ENCODE data around the gene F8A1. TPM values are rescaled to one million over a fixed set of nuclear protein-coding genes. Genes with fewer than 3 reads are reported as not detected.
"Not testable (repeated sequence)": the region's sequence is repeated elsewhere in the genome, so short reads cannot be mapped to it uniquely, and the experiment has no call there.

Gene F8A1
- total RNA-seq, 1 donor from 2014 or later, result 77.0 TPM

DNA sequence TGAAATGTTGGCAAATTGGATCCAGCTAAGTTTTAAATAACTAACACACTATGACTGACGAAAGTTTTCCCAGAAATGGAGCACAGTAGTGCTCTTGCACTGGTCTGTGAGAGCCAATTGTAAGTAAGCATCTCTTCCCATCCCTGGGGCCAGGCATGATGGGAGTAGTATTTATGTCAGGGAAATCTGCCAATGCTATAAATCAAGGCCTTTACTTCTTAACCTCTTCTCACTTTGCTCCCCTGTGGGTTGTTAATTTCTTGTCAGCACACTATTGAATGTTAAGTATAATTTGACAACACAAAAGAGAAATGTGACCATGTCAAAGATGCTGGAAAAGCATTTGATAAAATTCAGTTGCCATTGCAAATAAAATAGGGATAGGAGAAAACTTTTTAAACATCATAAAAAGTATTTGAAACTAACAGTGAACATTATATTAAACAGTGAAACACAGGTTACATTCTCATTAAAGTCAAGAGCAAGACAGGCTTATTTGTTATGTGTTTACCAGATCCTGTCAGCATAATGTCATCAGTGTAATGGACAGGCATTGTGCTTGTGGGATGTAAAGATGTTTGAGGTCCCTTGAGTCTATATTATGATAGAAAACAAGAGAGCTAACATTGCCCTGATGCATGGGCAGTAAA is 5.0 kb downstream of the F8A1 start:
- TF ChIP-seq, protein P1, sequence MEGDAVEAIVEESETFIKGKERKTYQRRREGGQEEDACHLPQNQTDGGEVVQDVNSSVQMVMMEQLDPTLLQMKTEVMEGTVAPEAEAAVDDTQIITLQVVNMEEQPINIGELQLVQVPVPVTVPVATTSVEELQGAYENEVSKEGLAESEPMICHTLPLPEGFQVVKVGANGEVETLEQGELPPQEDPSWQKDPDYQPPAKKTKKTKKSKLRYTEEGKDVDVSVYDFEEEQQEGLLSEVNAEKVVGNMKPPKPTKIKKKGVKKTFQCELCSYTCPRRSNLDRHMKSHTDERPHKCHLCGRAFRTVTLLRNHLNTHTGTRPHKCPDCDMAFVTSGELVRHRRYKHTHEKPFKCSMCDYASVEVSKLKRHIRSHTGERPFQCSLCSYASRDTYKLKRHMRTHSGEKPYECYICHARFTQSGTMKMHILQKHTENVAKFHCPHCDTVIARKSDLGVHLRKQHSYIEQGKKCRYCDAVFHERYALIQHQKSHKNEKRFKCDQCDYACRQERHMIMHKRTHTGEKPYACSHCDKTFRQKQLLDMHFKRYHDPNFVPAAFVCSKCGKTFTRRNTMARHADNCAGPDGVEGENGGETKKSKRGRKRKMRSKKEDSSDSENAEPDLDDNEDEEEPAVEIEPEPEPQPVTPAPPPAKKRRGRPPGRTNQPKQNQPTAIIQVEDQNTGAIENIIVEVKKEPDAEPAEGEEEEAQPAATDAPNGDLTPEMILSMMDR (IDR thresholded peaks at IDR 0.05), result no peak
- Histone ChIP-seq H3K27me3 (no peaks in the 10 kb centered on the region), H3K27ac (no peak overlapping the region), H3K9me3 (no peaks in the 10 kb centered on the region), H3K36me3 (no peaks in the 10 kb centered on the region), H3K4me1 (no peaks in the 10 kb centered on the region), H3K4me3 (no peak overlapping the region)
- intact Hi-C loops (cut with DNase I), result no loop called here
- DNase-seq (ENCODE audit: low spot score in 2 of 2), result no peak

DNA sequence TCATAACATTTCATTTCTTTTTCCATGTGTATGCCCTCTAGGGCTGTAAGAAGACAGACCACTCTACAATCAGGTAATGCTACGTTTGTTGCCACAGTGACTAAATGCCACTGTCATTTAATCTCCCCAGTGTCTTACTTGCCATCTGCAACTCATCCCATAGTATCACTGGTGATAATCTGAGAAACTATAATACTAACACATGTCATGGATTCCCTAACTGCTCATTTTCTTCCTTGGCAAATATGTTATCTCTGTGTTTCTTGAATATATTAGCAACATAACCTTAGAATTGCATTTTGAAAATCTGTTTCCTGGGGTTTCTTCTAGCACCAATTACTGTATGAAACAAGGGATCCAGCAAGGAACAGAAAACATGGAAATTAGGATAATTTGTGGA is 6.1 kb downstream of the F8A1 start:
- Histone ChIP-seq H3K36me3 (no peaks in the 10 kb centered on the region), H3K4me1 (no peaks in the 10 kb centered on the region), H3K27me3 (no peaks in the 10 kb centered on the region), H3K4me3 (no peak overlapping the region), H3K9me3 (no peaks in the 10 kb centered on the region), H3K27ac (no peak overlapping the region)
- intact Hi-C loops (cut with DNase I), result no loop called here
- DNase-seq (ENCODE audit: low spot score in 2 of 2), result no peak
- TF ChIP-seq, protein P1 (IDR thresholded peaks at IDR 0.05), result no peak

DNA sequence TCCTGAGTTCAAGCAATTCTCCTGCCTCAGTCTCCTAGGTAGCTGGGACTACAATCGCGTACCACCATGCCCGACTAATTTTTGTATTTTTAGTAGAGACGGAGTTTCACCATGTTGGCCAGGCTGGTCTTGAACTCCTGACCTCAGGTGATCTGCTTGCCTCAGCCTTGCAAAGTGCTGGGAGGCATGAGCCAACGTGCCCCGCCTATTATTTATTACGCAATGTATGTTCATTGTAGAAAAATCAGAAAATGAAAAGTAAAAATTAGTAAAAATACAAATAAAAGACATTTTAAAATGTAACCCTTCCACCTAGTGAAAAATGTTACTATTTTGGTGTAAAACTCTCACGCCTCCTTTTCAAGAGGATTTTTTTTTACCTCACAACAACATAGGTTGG is 14.2 kb downstream of the F8A1 start:
- H3K27ac ChIP-seq, result no peak overlapping the region
- no peak for DNase-seq (ENCODE audit: low spot score in 2 of 2)
- no peaks in the 10 kb centered on the region for H3K36me3 ChIP-seq
- H3K4me1 ChIP-seq, result no peaks in the 10 kb centered on the region
- H3K4me3 ChIP-seq, result no peak overlapping the region
- H3K27me3 ChIP-seq, result no peaks in the 10 kb centered on the region
- no peaks in the 10 kb centered on the region for H3K9me3 ChIP-seq
- TF ChIP-seq, protein P1 (IDR thresholded peaks at IDR 0.05), result no peak
- intact Hi-C loops (cut with DNase I), result no loop called here

DNA sequence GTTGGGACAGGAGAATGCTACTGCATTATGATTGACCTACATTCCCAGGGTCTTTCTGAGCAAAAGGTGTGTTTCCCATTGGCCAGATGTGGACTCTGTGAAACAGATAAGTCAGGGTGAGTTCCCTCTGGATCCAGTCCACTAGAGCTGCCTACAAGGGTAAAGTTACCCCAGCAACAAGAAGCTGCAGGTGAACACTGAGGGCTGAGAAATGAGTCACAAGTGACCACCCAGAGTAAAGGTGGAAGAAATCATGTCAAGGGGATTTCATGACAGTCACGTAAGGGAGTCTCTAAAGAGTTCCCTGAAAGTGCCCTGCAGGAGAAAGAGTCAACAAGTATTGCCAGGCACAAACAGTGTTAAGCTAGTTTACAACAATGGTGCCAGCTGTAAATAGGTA is 16.3 kb downstream of the F8A1 start:
- H3K4me1 ChIP-seq, result no peaks in the 10 kb centered on the region
- DNase-seq (ENCODE audit: low spot score in 2 of 2), result no peak
- no peaks in the 10 kb centered on the region for H3K9me3 ChIP-seq
- intact Hi-C loops (cut with DNase I), result no loop called here
- no peaks in the 10 kb centered on the region for H3K36me3 ChIP-seq
- no peaks in the 10 kb centered on the region for H3K27me3 ChIP-seq
- no peak overlapping the region for H3K4me3 ChIP-seq
- TF ChIP-seq, protein P1 (IDR thresholded peaks at IDR 0.05), result no peak
- H3K27ac ChIP-seq, result no peak overlapping the region

DNA sequence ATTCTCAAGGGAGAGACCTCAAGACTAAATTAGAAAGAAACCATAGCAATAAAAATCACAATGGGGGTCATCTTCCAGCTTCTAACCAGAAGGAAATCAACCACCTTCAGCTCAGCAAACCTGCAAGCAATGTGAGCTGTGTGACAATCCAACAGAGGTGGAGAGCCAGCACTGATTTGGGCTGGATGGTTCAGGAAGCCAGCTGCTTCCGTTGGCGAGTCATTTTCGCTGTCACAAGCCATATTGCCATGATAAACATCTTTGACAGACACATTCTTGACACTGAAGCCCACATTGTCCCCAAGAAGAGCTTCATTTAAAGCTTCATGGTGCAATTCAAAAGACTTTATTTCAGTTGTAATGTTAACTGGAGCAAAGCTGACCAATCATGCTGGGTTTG is 22.7 kb downstream of the F8A1 start:
- intact Hi-C loops (cut with DNase I), result no loop called here
- Histone ChIP-seq H3K4me3 (no peak overlapping the region), H3K36me3 (no peaks in the 10 kb centered on the region), H3K27ac (no peak overlapping the region), H3K9me3 (no peaks in the 10 kb centered on the region), H3K4me1 (no peaks in the 10 kb centered on the region), H3K27me3 (no peaks in the 10 kb centered on the region)
- TF ChIP-seq, protein P1 (IDR thresholded peaks at IDR 0.05), result no peak
- DNase-seq (ENCODE audit: low spot score in 2 of 2), result no peak

DNA sequence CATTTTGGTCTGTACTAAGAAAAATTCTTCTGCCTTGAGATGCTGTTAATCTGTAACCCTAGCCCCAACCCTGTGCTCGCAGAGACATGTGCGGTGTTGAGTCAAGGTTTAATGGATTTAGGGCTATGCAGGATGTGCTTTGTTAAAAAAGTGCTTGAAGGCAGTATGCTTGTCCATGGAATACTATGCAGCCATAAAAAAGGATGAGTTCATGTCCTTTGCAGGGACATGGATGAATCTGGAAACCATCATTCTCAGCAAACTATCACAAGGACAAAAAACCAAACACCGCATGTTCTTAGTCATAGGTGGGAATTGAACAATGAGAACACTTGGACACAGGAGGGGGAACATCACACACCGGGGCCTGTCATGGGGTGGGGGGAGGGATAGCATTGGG is 23.9 kb downstream of the F8A1 start:
- intact Hi-C loops (cut with DNase I); H3K4me3 ChIP-seq; H3K4me1 ChIP-seq; DNase-seq (ENCODE audit: low spot score in 2 of 2); H3K36me3 ChIP-seq; H3K9me3 ChIP-seq; H3K27me3 ChIP-seq; H3K27ac ChIP-seq: not testable (repeated sequence)

DNA sequence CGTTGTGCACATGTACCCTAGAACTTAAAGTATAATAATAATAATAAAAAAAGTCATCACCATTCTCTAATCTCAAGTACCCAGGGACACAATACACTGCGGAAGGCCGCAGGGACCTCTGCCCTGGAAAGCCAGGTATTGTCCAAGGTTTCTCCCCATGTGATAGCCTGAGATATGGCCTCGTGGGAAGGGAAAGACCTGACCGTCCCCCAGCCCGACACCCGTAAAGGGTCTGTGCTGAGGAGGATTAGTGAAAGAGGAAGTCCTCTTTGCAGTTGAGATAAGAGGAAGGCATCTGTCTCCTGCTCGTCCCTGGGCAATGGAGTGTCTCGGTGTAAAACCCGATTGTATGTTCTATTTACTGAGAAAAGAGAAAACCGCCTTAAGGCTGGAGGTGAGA is 24.4 kb downstream of the F8A1 start:
- intact Hi-C loops (cut with DNase I); DNase-seq (ENCODE audit: low spot score in 2 of 2); H3K4me3 ChIP-seq; H3K9me3 ChIP-seq; H3K36me3 ChIP-seq; H3K27me3 ChIP-seq; H3K4me1 ChIP-seq; H3K27ac ChIP-seq: not testable (repeated sequence)
